Lung (tissue), 12 donors: ENCODE data around the gene TBC1D26. TPM values are rescaled to one million over a fixed set of nuclear protein-coding genes. Genes with fewer than 3 reads are reported as not detected.

Source experiments
- ATAC-seq: fragments of 200-7000 bp; cut with Tn5 transposase; one replicate; pipeline ENCODE4 v1.9.1; 2020; ENCODE audit warnings: moderate number of reproducible peaks; ENCODE audit not compliant: insufficient read depth, low FRiP score
- DNase-seq, 3 donors: peaks; one replicate each; pipeline ENCODE4 v3.0.0-alpha.2; 2013 to 2017
- H3K27ac ChIP-seq, 2 donors: one replicate each; pipeline ENCODE4 v1.5.1; 2013; ENCODE audit warnings: mild to moderate bottlenecking in 2 of 2, moderate library complexity in 2 of 2, control low read depth in 1 of 2, inconsistent platforms in 1 of 2, low read depth in 1 of 2, low read length in 1 of 2
- H3K27me3 ChIP-seq, 3 donors: one replicate each; pipeline ENCODE4 v1.5.1; 2013; ENCODE audit warnings: low read length in 2 of 3; ENCODE audit not compliant: control insufficient read depth in 3 of 3, insufficient read depth in 3 of 3
- H3K36me3 ChIP-seq, 4 donors: one replicate each; pipeline ENCODE4 v1.5.1; 2013; ENCODE audit warnings: low read length in 4 of 4, mild to moderate bottlenecking in 1 of 4, moderate library complexity in 1 of 4; ENCODE audit not compliant: control insufficient read depth in 4 of 4, insufficient read depth in 4 of 4
- H3K4me1 ChIP-seq, 5 donors: one replicate each; pipeline ENCODE4 v1.5.1; 2013; ENCODE audit warnings: low read length in 5 of 5, mild to moderate bottlenecking in 2 of 5, moderate library complexity in 1 of 5; ENCODE audit not compliant: control insufficient read depth in 5 of 5, insufficient read depth in 5 of 5
- H3K4me3 ChIP-seq: one replicate; pipeline ENCODE4 v1.5.1; 2013; ENCODE audit warnings: mild to moderate bottlenecking, control low read depth, moderate library complexity
- H3K9ac ChIP-seq, 2 donors: one replicate each; pipeline ENCODE4 v1.5.1; 2013; ENCODE audit warnings: low read length in 2 of 2, control low read depth in 1 of 2; ENCODE audit not compliant: insufficient read depth in 1 of 2
- H3K9me3 ChIP-seq, 4 donors: one replicate each; pipeline ENCODE4 v1.5.1; 2013; ENCODE audit warnings: low read length in 3 of 4, mild to moderate bottlenecking in 1 of 4, moderate library complexity in 1 of 4; ENCODE audit not compliant: control insufficient read depth in 4 of 4, insufficient read depth in 3 of 4
- CTCF ChIP-seq: IDR thresholded peaks from 2 replicates; pipeline ENCODE4 v1.5.1; 2012; ENCODE audit warnings: mild to moderate bottlenecking; ENCODE audit errors: control extremely low read depth, extremely low read depth
- WGBS, 2 donors: extraction: QIAGEN DNeasy Blood & Tissue Kit; methylation state at CpG; one replicate each; pipeline ENCODE4 v1.1.7; 2013; 5-methylcytosine and 5-hydroxymethylcytosine counted together
- polyA plus RNA-seq, 2 donors: library from polyadenylated mRNA; stranded (reverse); fragments of 200-250 nt; gene quantifications; one replicate each; pipeline ENCODE4 v1.2.1, GENCODE V29; 2013
- total RNA-seq, 2 donors: library from RNA; depleted of rRNA in 1 of 2; stranded (reverse); fragments of >200 nt in 1 of 2; gene quantifications; one replicate each; pipeline ENCODE4 v1.2.1, GENCODE V29; 2014 to 2021
- donor health status: control.
- donor health status: control.
- donor health status: Bipolar disorder and iron deficiency.
- donor health status: healthy.
- donor health status: DM: yes; HTN: yes; CAD: no.

TBC1D26 gene
- total and polyA plus RNA-seq, 4 donors = 0.09 to 0.34 (median 0.32) TPM

- H3K4me1 ChIP-seq = no peaks in the 10 kb centered on the region
- no peak for ATAC-seq
- no peaks in the 10 kb centered on the region for H3K27me3 ChIP-seq
- DNase-seq = no peak
- no peak overlapping the region for H3K27ac ChIP-seq
- TF ChIP-seq CTCF = no peak
- peaks cover 0 to 8% (median under 1%) of the 10 kb centered on the region in 4 donors for H3K9me3 ChIP-seq
- no peaks in the 10 kb centered on the region for H3K36me3 ChIP-seq
- H3K4me3 ChIP-seq = no peak overlapping the region
- no peak overlapping the region for H3K9ac ChIP-seq
Measured at GRCh38 chr17:15776871-15777270, 44.8 kb downstream of the TBC1D26 start.

GRCh38 chr17:15777297-15777696 is 45.2 kb downstream of the TBC1D26 start:
- H3K36me3 ChIP-seq = no peaks in the 10 kb centered on the region
- H3K9ac ChIP-seq = no peak overlapping the region
- peaks cover 0 to 8% (median under 1%) of the 10 kb centered on the region in 4 donors for H3K9me3 ChIP-seq
- no peak for TF ChIP-seq CTCF
- H3K27me3 ChIP-seq = no peaks in the 10 kb centered on the region
- ATAC-seq (no peak), DNase-seq (no peak)
- no peak overlapping the region for H3K4me3 ChIP-seq
- WGBS, 2 donors = 77 to 90% methylated on average over 1 of the region's 1 CpG
- H3K4me1 ChIP-seq = no peaks in the 10 kb centered on the region
- H3K27ac ChIP-seq = no peak overlapping the region

GRCh38 chr17:15777717-15778116 is 45.6 kb downstream of the TBC1D26 start:
- Histone ChIP-seq H3K27ac (no peak overlapping the region), H3K4me3 (no peak overlapping the region), H3K9me3 (peaks cover 0 to 8% (median under 1%) of the 10 kb centered on the region in 4 donors), H3K36me3 (no peaks in the 10 kb centered on the region), H3K27me3 (no peaks in the 10 kb centered on the region), H3K4me1 (no peaks in the 10 kb centered on the region), H3K9ac (no peak overlapping the region)
- ATAC-seq (no peak), DNase-seq (no peak)
- WGBS, 2 donors = 93 to 95% methylated on average over 4 of the region's 4 CpGs
- no peak for TF ChIP-seq CTCF

GRCh38 chr17:15779119-15779518 is 47.0 kb downstream of the TBC1D26 start:
- H3K36me3 ChIP-seq = no peaks in the 10 kb centered on the region
- no peak for ATAC-seq
- H3K4me3 ChIP-seq = no peak overlapping the region
- DNase-seq = no peak
- no peak overlapping the region for H3K27ac ChIP-seq
- no peaks in the 10 kb centered on the region for H3K27me3 ChIP-seq
- TF ChIP-seq CTCF = no peak
- peaks cover 0 to 8% (median under 1%) of the 10 kb centered on the region in 4 donors for H3K9me3 ChIP-seq
- no peak overlapping the region for H3K9ac ChIP-seq
- peaks cover 0 to 13% (median 3%) of the 10 kb centered on the region in 5 donors for H3K4me1 ChIP-seq
- 83 to 90% methylated on average over 1 of the region's 1 CpG for WGBS, 2 donors
